HEK293T (cell line): ENCODE results near the gene TBKBP1.

ENCODE experiments used
- BHLHE40 ChIP-seq: fragments of 450-650 bp; IDR thresholded peaks from 2 replicates; pipeline ENCODE4 v1.6.1; 2016; ENCODE audit warnings: mild to moderate bottlenecking, moderate library complexity, borderline replicate concordance
- CTBP1 ChIP-seq: fragments of 450-650 bp; IDR thresholded peaks from 2 replicates; pipeline ENCODE4 v1.6.1; 2016; ENCODE audit warnings: borderline replicate concordance
- ELF4 ChIP-seq: fragments of 450-650 bp; IDR thresholded peaks from 2 replicates; pipeline ENCODE4 v1.6.1; 2017; ENCODE audit warnings: antibody characterized with exemption
- FOXA1 ChIP-seq: fragments of 450-650 bp; IDR thresholded peaks from 2 replicates; pipeline ENCODE4 v1.6.1; 2016; ENCODE audit warnings: mild to moderate bottlenecking
- FOXM1 ChIP-seq: fragments of 450-650 bp; IDR thresholded peaks from 2 replicates; pipeline ENCODE4 v1.6.1; 2017; ENCODE audit warnings: mild to moderate bottlenecking, borderline replicate concordance
- HDGF ChIP-seq: fragments of 450-650 bp; IDR thresholded peaks from 2 replicates; pipeline ENCODE4 v1.6.1; 2017; ENCODE audit warnings: antibody characterized with exemption, borderline replicate concordance
- LEF1 ChIP-seq: fragments of 450-650 bp; IDR thresholded peaks from 2 replicates; pipeline ENCODE4 v1.6.1; 2017; ENCODE audit warnings: mild to moderate bottlenecking, borderline replicate concordance
- SP1 ChIP-seq: fragments of 450-650 bp; IDR thresholded peaks from 2 replicates; pipeline ENCODE4 v1.6.1; 2017
- TARDBP ChIP-seq: fragments of 450-650 bp; IDR thresholded peaks from 2 replicates; pipeline ENCODE4 v1.6.1; 2016
- TF ChIP-seq, protein P1 (sequence below): fragments of 450-650 bp; IDR thresholded peaks from 2 replicates; pipeline ENCODE4 v1.6.1; 2016

DNA sequence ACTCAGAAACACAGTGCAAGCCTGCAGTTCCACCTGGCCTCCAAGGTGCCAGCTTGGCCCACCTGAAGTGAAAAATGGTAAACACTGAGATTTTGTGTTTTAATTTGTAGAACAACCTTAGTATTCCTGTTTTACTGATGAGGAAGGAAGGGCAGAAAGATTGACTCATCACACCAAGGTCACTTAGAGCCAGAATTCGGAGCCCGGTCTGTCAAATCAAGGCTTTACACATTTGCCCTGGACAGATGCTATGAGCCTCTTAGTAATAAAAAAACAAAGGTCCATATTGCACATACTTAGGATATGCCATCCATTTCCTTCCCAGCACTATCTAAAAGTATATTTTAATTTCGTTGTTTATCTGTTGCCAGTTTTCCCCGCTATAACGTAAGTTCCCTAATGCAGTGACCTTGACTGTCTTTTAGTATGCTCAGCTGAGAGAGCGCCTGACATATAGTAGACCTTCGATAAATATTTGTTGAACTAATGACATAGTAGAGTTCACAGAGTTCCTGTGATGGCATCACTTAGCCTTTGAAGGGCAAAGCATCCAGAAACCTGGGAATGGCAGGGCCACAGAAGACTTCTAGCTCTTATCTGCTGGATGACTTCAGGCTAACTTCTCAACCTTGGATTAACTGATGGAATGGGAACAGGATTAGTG is 7.2 kb upstream of the TBKBP1 start:
- TF ChIP-seq ELF4, result no peak
- no peak for TF ChIP-seq FOXA1
- no peak for TF ChIP-seq SP1
- no peak for TF ChIP-seq BHLHE40
- TF ChIP-seq FOXM1, result no peak
- TF ChIP-seq TARDBP, result no peak
- TF ChIP-seq LEF1, result no peak
- no peak for TF ChIP-seq CTBP1
- TF ChIP-seq, protein P1, sequence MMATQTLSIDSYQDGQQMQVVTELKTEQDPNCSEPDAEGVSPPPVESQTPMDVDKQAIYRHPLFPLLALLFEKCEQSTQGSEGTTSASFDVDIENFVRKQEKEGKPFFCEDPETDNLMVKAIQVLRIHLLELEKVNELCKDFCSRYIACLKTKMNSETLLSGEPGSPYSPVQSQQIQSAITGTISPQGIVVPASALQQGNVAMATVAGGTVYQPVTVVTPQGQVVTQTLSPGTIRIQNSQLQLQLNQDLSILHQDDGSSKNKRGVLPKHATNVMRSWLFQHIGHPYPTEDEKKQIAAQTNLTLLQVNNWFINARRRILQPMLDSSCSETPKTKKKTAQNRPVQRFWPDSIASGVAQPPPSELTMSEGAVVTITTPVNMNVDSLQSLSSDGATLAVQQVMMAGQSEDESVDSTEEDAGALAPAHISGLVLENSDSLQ, result no peak
- TF ChIP-seq HDGF, result no peak
